Breast epithelium (tissue), 3 donors: ENCODE results near the gene ELAVL1.

Source experiments
- POLR2AphosphoS5 ChIP-seq, 3 donors: sonication (generic); formaldehyde crosslinking; IDR thresholded peaks; one replicate each; pipeline ENCODE4 v1.6.1; 2017; ENCODE audit warnings: antibody characterized with exemption in 3 of 3
- TF ChIP-seq, protein P1 (sequence below), 3 donors: fragments of 450-650 bp; IDR thresholded peaks; one replicate each; pipeline ENCODE4 v1.5.1; 2016 to 2017; ENCODE audit warnings: antibody characterized with exemption in 3 of 3, mild to moderate bottlenecking in 3 of 3, moderate library complexity in 3 of 3

- no peak for TF ChIP-seq POLR2AphosphoS5 (IDR thresholded peaks at IDR 0.05)
- TF ChIP-seq, protein P1, sequence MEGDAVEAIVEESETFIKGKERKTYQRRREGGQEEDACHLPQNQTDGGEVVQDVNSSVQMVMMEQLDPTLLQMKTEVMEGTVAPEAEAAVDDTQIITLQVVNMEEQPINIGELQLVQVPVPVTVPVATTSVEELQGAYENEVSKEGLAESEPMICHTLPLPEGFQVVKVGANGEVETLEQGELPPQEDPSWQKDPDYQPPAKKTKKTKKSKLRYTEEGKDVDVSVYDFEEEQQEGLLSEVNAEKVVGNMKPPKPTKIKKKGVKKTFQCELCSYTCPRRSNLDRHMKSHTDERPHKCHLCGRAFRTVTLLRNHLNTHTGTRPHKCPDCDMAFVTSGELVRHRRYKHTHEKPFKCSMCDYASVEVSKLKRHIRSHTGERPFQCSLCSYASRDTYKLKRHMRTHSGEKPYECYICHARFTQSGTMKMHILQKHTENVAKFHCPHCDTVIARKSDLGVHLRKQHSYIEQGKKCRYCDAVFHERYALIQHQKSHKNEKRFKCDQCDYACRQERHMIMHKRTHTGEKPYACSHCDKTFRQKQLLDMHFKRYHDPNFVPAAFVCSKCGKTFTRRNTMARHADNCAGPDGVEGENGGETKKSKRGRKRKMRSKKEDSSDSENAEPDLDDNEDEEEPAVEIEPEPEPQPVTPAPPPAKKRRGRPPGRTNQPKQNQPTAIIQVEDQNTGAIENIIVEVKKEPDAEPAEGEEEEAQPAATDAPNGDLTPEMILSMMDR (IDR thresholded peaks at IDR 0.05): no peak
These were observed 15.2 kb upstream of the ELAVL1 start for GRCh38 chr19:8020681-8021080.
